Fibroblast of skin of back (primary cell): Measurements from ENCODE around the gene CHST4. TPM values are rescaled to one million over a fixed set of nuclear protein-coding genes. Genes with fewer than 3 reads are reported as not detected.
"Not testable (repeated sequence)": the region's sequence is repeated elsewhere in the genome, so short reads cannot be mapped to it uniquely, and the experiment has no call there.

Source experiments
- DNase-seq: peaks from one replicate; pipeline ENCODE4 v3.0.0-alpha.2; 2013
- polyA plus RNA-seq, 2 experiments: library from polyadenylated mRNA; unstranded; fragments of 120-200 nt; gene quantifications; one replicate each; pipeline ENCODE4 v1.2.1, GENCODE V29; 2013; ENCODE audit not compliant: insufficient read length in 2 of 2

Gene CHST4
- not detected for polyA plus RNA-seq (2013, experiment 1 of 2; ENCODE audit: insufficient read length)
- polyA plus RNA-seq (2013, experiment 2 of 2; ENCODE audit: insufficient read length), result not detected

- DNase-seq, result peak; percentile 69
These were observed at the start of gene CHST4 for GRCh38 chr16:71526111-71526631. Gene CHST4, plus strand, starts transcription at chr16:71526426. Its CDS starts 10,252 bp downstream, at chr16:71536678.

GRCh38 chr16:71476457-71477124 is 49.6 kb upstream of the CHST4 start:
- no peak for DNase-seq

GRCh38 chr16:71479420-71479819 is 46.8 kb upstream of the CHST4 start:
- peak; percentile 25 for DNase-seq

GRCh38 chr16:71480956-71481355 is 45.3 kb upstream of the CHST4 start:
- no peak for DNase-seq

- DNase-seq, result no peak
These were observed 43.7 kb upstream of the CHST4 start for GRCh38 chr16:71482569-71482968.

GRCh38 chr16:71484006-71484893 is 42.0 kb upstream of the CHST4 start:
- peak; percentile 92 for DNase-seq

GRCh38 chr16:71489122-71489521 is 37.1 kb upstream of the CHST4 start, which contains the start of gene ZNF19:
Gene ZNF19, minus strand, starts transcription at chr16:71489324. Its CDS starts 7,210 bp downstream, at chr16:71482114.
- DNase-seq, result no peak

- no peak for DNase-seq
These were observed 35.9 kb upstream of the CHST4 start for GRCh38 chr16:71490361-71490760.

- no peak for DNase-seq
These were observed 35.2 kb upstream of the CHST4 start for GRCh38 chr16:71491054-71491453.

GRCh38 chr16:71492786-71493185 is 33.4 kb upstream of the CHST4 start:
- DNase-seq, result no peak

GRCh38 chr16:71493213-71493612 is 33.0 kb upstream of the CHST4 start:
- DNase-seq, result no peak

- DNase-seq, result no peak
These were observed 28.2 kb upstream of the CHST4 start for GRCh38 chr16:71498031-71498430.

- DNase-seq, result peak; percentile 52
These were observed 26.4 kb upstream of the CHST4 start for GRCh38 chr16:71499775-71500364.

GRCh38 chr16:71500964-71501363 is 25.3 kb upstream of the CHST4 start:
- DNase-seq, result no peak

GRCh38 chr16:71501547-71501946 is 24.7 kb upstream of the CHST4 start:
- no peak for DNase-seq

- not testable (repeated sequence) for DNase-seq
These were observed 22.2 kb upstream of the CHST4 start for GRCh38 chr16:71504051-71504450.

GRCh38 chr16:71504901-71505300 is 21.3 kb upstream of the CHST4 start:
- no peak for DNase-seq

GRCh38 chr16:71507061-71507460 is 19.2 kb upstream of the CHST4 start:
- no peak for DNase-seq

- no peak for DNase-seq
These were observed 12.9 kb upstream of the CHST4 start for GRCh38 chr16:71513302-71513701.

- no peak for DNase-seq
These were observed 11.8 kb upstream of the CHST4 start for GRCh38 chr16:71514476-71514875.

GRCh38 chr16:71515026-71515425 is 11.2 kb upstream of the CHST4 start:
- DNase-seq, result no peak

GRCh38 chr16:71520550-71520949 is 5.7 kb upstream of the CHST4 start:
- DNase-seq, result no peak
